Measurements from ENCODE around the gene CDH13.

Gene CDH13

GRCh38 chr16:82699711-82700495 is 73.1 kb downstream of the CDH13 start:
- DNase-seq = no peak

DNA sequence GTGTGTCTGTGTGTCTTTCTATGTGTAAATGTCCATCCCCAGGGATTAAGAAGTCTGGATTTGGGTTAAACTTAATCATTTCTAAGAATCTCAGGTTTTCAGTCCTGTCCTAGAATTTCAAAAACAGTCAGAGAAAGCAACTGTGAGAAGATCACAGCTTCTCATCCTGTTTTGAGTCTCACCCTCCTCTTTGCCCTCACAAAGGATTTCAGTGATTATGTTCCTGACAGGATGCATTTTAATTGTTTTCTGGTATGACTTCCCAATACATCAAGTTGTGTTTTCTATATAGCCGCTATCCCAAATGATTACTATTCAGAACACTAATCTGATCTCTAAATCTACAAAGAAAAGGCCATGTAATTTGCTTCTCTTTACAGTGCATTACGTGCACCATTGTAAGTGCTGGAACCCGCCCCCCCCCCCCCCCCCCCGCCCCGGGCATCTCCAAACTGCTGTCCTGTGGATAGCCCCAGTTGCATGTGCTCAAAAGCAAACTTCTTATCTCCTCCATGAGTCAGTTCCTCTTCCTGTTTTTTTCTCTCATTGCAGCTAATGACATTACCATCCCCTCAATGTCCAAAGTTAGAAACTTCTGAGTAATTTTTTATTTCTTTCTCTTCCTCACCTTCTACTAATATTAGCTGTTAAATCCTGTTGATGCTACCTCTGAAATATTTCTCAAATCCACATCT is 73.9 kb downstream of the CDH13 start:
- no peak for DNase-seq

- no peak for DNase-seq
These were observed 74.7 kb downstream of the CDH13 start for GRCh38 chr16:82701442-82701955.

DNA sequence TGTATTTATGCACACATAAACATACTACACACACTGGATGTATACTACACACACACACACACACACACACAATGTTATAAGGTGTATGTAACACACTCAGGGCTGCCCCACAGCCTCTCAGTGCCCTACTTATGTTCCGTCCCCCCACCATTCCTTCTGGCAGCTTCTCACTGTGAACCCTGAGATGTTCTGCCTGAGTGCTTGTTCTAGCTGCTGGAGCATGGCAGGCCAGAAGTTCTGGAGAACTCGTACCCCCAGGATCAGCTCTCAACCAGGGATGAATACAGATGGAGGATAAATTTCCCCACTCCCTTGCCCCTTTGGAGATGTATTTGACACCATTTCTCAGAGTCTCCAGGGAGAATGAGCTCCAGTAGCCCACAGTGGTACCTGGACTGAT is 76.4 kb downstream of the CDH13 start:
- no peak for DNase-seq

DNA sequence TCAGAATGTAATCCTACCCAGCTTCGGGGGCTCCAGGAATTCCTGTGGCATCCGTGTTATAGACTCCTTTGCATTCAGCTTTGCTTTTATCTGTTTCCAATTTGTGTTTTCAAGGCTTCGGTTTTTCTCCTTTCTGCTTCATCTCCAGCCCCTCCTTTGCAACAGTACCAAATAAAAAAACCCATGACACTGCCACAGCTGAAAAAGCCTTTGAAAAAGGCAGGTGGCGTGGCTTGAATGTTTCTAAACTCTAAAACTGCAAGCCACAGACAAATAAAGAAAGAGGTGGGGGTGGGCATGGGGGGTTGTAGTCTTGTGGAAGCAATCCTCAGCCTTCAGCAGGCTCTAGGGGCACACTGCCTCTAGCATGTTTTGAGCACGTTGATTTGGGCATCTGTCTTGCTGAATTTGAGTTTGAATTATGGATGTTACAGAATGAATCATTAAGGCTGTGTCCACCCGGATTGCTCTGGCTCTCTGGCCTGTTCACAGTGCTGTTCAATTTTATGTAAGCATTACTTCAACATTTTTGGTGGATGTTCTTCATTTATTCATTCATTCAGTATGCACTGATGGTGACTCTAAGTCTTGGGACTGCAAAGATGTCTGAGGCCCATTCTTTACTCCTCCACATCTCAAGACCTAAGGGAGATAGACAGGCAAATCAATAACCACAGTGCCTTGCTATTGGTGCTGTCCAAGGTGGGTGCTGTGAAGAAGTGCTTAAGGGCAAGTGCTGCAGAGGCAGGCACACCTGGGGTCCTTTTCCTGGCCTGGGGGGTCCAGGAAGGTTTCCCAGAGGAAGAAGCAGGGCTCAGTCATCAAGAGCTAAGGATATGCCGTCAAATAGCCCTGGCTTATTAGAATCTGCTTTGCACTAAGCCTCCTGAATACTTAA is 77.4 kb downstream of the CDH13 start:
- no peak for DNase-seq

- no peak for DNase-seq
These were observed 83.2 kb downstream of the CDH13 start for GRCh38 chr16:82709987-82710386.

- DNase-seq = no peak
These were observed 87.0 kb downstream of the CDH13 start for GRCh38 chr16:82713778-82714177.

- DNase-seq = no peak
These were observed 88.4 kb downstream of the CDH13 start for GRCh38 chr16:82715160-82715559.

DNA sequence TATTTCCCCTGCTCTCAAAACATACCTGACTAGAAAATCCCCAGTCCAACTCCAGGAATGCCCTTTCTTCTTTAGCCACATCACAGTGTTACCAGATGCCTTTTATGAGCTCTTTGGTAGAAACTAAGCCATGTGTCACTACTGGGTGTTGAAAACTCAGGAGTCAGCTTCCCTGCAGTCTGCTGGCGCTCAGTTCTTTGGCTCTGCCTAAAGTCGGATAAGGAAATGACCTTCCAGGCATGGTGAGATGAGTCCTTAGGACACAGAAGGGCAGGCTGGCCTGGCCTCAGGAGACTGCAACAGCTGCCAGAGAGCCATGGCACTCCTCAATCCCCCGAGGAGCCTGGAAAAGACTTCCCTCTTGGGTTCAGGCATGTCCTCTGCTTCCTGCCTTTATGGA is 89.1 kb downstream of the CDH13 start:
- no peak for DNase-seq

DNA sequence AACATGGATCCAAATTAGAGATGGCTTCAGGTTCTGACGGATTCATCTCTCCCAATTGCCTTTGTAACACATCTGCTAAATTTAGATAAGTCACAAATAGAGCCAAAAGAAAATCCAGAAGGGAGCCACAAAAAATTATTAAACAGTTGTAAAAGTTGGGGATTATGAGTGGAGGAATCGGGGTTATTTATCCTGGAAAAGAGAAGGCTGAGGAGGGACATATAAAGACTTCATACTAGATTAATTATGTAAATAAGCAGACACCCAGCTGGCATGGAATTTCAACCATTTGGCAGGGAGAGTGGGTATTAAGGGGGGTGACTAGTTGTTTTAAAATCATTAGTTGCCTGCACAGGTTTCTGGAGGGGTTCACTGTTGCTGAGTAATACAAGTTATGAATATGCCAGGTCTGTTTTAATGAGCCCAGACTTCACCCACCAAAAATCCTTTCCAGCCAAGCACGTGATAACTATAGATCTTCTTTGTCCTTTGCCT is 89.6 kb downstream of the CDH13 start:
- no peak for DNase-seq

DNA sequence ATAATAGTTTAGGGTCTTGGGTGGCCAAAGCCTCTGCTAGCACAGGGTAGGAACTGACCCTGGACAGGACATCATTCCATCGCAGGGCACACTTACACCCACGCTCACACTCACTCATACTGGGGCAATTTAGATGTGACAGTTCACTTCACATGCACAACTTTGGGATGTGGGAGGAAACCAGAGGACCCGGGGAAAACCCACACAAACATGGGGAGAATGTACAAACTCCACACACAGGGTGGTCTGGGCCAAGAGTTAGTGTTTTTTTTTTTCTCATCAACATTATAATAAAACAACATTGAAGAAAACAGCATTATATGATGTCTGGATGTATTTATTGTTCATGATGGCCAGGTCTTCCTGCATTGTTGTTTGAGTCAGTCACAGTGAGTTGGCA is 93.6 kb downstream of the CDH13 start:
- DNase-seq = no peak

DNA sequence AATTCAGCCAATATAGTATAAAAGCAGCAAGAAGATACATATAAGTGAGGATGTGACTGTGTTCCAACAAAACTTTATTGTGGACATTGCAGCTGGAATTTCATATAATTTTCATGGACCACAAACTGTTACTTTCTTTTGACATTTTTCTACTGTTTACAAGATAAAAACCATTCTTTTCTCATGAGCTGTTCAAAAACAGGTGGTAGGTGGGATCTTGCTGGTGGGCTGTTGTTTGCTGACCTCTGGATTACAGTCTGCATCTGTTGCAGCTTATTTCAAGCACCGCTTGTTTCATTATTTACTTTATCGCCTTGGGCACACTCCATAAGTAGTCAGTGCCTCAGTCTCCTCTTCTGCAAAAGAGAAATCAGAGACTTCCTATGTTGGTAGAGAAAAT is 99.5 kb downstream of the CDH13 start:
- no peak for DNase-seq

- no peak for DNase-seq
These were observed 102.1 kb downstream of the CDH13 start for GRCh38 chr16:82728901-82729300.

GRCh38 chr16:82730901-82731300 is 104.1 kb downstream of the CDH13 start:
- no peak for DNase-seq

DNA sequence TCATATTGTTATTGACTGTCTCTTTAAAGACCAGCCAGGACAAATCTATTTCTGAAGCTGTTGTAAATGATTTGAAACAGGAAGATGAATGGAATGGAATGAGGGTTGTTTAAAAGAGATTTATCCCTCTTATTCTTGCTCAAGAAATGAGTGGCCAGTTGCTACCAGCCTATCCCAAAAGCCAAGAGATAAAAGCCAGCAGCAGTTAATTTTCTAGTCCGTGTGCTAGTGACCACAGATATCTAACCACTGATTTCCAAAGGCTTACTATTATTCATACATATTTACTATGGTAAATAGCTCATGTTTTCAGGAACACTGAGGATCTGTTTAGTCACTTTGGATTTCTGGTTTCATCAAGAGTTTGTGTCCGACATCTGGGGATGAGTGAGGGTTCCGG is 105.7 kb downstream of the CDH13 start:
- DNase-seq = no peak

- no peak for DNase-seq
These were observed 108.4 kb downstream of the CDH13 start for GRCh38 chr16:82735186-82735585.

GRCh38 chr16:82735673-82736091 is 108.9 kb downstream of the CDH13 start:
- no peak for DNase-seq

DNA sequence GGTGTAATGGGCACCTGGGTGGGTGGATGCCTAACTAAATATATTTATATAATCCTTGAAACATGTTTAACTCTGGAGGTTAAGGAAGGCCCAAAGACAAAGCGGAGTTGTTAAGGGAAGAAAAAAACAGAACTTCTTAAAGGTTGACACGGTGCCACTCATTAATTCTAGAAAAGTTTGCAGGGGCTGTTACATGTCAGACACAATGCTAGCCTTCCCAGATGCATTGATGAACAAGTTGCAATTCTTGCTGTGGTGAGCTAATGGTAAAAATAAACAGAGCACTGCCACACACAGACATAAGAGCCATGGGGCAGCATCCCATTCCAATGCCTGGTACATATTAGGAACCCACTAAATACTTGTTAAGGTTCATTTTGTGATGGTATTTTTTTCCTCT is 109.5 kb downstream of the CDH13 start:
- no peak for DNase-seq

- DNase-seq = no peak
These were observed 111.9 kb downstream of the CDH13 start for GRCh38 chr16:82738699-82739098.

GRCh38 chr16:82741073-82741615 is 114.4 kb downstream of the CDH13 start:
- DNase-seq = no peak

- no peak for DNase-seq
These were observed 118.2 kb downstream of the CDH13 start for GRCh38 chr16:82744958-82745357.

GRCh38 chr16:82748026-82748425 is 121.3 kb downstream of the CDH13 start:
- DNase-seq = no peak

GRCh38 chr16:82750068-82750467 is 123.3 kb downstream of the CDH13 start:
- DNase-seq = no peak

Measured in inflammatory macrophage (primary cell).